Pons (tissue), 1 donor: Measurements from ENCODE around the gene PIP4K2A.
"Not testable (repeated sequence)": the region's sequence is repeated elsewhere in the genome, so short reads cannot be mapped to it uniquely, and the experiment has no call there.

ENCODE experiments used
- DNase-seq: peaks from one replicate; pipeline ENCODE4 v3.0.0-alpha.2; 2016; ENCODE audit warnings: low spot score

The PIP4K2A gene

DNA sequence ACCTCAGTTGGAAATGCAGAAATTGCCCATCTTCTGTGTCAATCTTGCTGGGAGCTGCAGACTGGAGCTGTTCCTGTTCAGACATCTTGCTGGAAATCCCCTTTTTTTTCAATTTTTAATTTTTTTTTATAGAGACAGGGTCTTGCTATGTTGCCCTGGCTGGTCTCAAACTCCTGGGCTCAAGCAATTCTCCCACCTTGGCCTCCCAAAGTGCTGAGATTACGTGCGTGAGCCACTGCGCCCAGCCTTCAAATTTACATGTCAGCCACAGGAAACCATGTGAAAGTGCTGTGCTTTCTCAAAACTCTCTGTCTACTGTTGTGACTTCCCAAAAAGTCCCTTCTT, 200.0 kb downstream of the PIP4K2A start:
- not testable (repeated sequence) for DNase-seq

DNA sequence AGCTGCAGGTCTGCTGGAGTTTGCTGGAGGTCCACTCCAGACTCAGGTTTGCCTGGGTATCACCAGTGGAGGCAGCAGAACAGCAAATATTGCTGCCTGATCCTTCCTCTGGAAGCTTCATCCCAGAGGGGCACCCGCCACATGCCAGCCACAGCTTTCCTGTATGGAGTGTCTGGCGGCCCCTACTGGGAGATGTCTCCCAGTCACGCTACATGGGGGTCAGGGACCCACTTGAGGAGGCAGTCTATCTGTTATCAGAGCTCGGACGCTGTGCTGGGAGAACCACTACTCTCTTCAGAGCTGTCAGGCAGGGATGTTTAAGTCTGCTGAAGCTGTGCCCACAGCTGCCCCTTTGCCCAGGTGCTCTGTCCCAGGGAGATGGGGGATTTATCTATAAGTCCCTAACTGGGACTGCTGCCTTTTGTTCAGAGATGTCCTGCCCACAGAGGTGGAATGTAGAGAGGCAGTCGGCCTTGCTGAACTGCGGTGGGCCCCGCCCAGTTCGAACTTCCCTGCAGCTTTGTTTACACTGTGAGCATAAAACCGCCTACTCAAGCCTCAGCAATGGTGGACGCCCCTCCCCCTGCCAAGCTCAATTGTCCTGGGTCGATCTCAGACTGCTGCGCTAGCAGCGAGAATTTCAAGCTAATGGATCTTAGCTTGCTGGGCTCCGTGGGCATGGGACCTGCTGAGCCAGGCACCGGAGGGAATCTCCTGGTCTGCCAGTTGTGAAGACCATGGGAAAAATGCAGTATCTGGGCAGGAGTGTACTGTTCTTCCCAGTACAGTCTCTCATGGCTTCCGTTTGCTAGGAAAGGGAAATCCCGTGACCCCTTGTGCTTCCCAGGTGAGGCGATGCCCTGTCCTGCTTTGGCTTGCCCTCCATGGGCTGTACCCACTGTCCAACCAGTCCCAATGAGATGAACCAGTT, 200.6 kb downstream of the PIP4K2A start:
- DNase-seq, result not testable (repeated sequence)

DNA sequence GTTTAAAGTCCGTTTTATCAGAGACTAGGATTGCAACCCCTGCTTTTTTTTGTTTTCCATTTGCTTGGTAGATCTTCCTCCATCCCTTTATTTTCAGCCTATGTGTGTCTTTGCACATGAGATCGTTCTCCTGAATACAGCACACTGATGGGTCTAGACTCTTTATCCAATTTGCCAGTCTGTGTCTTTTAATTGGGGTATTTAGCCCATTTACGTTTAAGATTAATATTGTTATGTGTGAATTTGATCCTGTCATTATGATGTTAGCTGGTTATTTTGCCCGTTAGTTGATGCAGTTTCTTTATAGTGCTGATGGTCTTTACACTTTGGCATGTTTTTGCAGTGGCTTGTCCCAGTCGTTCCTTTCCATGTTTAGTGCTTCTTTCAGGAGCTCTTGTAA, 202.4 kb downstream of the PIP4K2A start:
- DNase-seq, result not testable (repeated sequence)

DNA sequence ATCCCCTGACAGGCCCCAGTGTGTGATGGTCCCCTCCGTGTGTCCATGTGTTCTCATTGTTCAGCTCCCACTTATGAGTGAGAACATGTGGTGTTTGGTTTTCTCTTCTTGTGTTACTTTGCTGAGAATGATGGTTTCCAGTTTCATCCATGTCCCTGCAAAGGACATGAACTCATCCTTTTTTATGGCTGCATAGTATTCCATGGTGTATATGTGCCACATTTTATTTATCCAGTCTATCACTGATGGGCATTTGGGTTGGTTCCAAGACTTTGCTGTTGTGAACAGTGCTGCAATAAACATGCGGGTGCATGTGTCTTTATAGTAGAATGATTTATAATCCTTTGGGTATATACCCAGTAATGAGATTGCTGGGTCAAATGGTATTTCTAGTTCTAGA, 206.2 kb downstream of the PIP4K2A start:
- DNase-seq, result not testable (repeated sequence)

DNA sequence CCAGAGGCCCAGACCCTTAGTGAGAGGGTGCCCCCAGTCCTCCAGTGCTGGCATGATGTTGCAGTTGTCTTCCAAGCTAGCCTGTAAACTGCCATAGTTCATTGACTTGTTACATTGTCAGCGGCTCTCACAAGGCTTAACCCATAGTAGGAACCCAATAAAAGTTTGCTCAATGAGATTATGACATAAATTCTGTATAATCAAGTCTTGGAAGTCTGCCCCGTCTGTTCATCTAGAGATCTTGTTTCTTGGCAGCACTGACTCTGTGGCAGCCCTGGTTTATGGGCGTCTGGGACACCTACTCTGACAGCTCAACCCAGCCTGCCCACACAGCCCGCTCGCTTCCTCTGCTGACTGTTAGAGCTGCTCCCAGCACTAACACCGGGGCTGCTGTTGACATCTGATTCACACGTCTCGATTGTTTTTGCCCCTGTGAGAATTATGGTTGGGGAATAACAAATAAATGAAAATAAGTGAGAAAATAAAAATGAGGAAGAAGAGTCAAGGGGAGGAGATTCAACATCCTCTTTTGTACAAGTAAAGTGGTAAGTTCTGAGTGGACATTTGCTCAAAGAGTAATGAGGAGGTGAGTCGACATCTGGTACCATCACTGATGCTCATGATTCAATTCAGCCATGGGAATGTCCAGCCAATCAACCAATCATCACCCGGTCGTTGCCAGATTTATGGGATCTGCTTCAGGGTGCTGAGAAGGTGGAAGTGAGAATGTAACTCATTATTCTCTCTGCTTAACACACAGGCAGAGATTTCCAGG, 208.3 kb downstream of the PIP4K2A start:
- no peak for DNase-seq

DNA sequence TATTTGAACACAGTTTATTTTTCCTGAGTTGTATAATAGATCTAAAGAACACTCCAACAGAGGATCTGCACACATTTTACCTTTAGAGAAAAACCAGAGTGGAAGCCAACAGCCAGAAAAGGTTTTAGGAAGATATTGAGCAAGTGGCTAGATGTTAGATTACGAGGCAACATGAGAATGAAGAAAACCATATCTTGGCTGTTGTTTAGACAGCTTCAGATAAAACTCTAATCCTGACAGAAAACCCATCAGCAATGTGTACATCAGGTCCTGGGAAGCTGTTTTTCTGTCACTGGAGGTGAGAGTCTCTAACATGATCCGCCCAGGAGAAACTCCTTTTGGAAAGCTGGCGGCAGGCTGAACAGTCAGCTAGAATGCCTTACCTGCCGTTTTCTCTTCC, 209.6 kb downstream of the PIP4K2A start:
- DNase-seq, result no peak

DNA sequence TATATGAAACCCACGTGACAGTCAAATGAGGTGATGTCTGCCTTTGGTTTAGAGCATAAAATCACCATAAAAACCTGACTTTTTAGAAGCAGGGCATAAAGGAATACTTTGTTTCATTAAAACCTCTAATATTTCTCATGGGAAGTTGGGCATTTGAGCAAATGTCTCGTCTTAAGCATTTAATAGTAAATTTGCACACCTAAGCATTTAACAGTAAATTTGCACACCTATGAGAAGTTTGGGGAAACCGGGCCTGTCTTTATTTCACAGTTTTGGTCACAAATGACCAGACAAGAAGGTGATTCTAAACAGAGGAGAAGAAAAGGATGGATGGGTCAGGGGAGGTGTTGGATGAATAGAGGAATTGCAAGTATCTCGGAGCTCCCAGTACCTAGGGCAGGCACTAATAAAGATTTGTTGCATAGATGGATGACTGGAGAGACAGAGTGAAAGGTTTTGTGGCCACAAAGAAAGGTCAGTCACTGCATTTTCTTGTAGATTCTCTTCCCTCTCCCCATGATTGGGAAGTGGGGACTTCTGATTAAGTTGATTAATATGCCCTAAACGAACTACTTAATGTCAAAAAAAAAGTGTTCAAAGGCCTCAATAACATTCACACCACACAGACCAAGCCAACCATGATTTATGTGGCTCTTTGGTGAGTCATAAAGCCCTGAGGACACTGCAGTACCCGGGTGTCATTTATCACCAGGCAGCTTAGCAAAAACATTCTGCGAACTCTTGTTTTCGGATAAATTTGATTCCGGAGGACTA, 210.9 kb downstream of the PIP4K2A start:
- DNase-seq, result no peak

DNA sequence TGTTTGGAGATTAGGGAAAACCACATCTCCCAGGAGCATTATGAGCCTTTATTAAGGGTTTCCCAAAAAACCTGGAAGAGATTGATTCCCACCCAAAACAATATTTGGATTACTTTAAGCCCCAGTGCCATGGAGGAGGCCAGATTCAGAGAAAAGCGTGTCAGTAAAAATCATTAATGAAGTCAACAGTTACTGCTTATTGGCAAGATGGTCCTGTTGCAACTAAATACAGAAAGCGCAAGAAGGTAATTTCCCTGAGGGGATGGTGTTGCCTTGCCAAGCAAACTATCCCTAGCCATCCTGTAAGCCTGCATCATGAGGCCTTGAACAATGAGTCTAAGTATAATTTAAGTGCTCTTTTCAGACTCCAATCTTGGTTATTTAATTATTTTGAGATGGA, 212.5 kb downstream of the PIP4K2A start:
- DNase-seq, result no peak

DNA sequence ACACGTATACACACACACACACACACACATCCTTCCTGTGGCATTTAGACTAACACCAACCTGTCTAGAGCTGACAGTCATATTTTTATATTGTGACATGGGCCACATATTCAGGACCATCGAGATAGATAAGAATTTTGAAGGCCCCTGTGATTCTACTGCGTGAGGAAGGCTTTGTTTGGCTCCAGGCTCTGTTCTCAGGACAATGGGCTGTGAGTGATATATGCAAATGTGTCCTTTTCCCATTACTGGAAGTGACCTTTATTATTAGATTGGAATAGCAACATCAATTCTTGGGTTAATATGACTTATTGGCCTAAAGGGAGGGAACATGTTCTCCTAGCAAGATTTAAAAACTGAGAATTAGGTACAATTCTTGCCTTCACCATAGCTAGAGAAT, 213.0 kb downstream of the PIP4K2A start:
- peak; percentile 46 for DNase-seq

DNA sequence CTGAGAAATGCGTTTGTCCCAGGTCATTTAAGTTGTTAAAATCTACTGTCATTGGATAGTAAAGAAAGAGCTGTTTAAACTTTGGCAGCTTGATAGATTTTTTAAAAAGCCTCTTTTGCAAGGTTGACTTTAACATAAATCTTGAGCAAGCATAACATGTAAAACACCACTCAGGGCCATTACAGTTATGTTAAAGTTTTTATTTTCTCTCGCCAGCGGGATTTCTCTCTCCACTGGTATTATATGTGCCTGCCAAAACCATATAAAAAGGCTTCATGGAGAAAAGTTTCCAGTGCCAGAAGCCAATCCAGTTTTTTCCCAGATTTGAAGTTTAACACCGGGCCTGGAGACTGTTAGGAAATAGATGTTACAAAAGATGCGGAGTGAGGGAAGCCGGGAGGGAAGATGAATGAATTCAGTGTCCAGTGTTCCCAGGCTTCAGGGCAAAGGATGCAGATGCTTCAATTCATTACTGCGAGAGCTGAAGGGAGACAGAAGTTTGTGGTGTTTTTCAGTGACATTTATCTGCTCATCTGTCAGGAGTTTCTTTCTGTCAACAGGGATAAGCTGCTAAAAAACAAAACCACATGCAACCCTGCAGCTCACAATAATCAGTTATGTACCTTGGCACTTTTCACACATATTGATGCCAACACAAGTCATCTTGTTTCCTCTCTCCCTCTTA, 213.6 kb downstream of the PIP4K2A start:
- DNase-seq, result peak; percentile 85

DNA sequence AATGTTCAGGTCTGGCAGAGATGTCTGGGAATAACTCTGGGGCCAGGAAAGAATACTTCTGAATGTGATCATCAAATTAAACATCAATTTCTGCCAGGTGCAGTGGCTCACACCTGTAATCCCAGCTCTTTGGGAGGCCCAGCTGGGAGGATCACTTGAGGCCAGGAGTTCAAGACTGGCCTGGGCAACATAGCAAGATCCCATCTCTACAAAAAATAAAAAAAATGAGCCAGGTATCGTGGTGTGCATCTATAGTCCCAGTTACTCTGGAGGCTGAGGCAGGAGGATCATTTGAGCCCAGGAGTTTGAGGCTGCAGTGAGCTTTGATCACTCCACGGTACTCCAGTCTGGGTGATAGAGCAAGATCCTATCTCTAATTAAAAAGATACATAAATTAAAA, 214.4 kb downstream of the PIP4K2A start:
- DNase-seq, result not testable (repeated sequence)

DNA sequence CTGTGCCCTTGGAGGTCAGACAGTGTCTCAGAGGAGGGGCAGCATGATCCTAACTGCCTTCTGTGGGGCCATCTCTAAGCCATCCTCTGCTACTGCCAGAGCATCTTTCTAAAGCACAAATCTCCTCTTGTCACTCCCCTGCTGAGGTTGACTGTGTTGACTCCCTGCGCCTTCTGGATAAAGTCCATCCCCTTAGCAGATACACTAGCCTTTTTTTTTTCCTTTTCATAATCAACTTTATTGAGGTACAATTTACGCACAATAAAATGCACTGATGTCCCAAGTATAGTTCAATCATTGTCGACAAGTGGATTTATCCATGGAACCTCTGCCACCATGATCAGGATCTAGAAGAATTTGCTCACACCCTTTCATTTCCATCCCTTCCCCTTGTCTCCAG, 219.0 kb downstream of the PIP4K2A start:
- DNase-seq, result no peak

DNA sequence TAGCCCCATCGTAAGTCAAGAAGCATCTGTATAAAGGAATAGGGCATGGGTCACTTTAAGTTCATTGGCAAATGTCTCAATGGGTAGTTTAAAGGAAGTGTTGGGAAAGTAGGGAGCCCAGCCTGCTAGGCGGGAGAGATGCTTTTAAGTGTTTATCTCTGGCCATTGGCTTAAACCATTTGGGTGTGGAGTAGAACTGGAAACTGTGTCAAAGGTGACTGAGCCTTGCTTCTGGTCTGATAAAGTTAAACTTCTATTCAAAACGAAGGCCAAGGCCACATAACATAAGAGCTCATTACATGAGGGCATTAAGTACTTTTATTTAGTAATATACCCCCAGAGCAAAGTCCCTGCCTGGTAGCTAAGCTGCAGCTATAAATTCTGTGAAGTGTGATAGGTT, 220.4 kb downstream of the PIP4K2A start:
- no peak for DNase-seq

DNA sequence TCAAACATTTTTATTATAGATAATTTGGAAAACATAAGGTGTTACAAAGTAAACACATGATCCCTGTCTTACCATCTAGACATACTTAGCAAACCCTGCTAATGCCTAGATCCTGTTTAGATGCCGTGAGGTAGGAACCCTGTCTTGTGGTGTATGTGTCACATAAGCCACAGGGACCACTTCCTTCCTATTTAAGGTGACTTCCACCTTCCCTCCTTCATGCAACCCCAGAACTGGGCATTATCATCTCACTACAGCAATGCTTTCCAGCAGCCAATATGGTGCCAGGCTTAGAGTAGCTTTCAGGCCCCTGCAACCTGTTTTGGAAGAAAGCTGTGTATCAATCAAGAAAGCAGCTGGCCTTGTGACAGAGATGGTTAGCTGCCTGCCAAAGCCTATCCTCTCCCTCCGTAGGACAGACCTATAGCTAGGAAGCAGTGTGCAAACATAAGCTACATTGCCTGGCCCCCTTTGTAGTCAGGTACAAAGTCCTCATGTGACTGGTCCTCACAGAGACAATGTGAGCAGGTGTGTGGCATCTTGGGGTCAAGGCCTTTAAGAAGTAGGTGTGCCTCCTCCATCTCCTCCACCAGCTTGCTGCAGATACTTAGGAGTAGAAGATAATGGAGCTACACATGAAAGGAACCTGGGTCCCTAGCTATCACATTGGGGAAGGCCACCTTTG, 222.3 kb downstream of the PIP4K2A start:
- no peak for DNase-seq

DNA sequence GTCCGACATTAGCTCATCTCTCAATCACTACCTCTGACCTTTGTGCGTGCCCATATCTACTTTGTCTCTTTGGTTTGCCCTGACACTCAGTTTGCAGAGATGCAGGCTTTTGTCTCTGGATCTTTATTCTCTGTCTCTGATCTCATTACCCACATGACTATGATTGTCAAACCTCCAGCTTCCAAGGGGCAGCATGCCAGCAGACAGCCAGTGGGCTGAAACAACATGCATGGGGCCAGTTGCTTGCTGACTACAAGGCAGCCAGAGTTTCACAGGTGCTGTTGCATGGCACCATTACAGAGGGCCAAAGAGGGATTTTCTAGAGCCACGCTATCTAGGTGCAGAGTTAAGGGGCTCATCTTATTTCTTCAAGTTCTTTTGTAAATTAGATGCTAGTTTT, 222.9 kb downstream of the PIP4K2A start:
- DNase-seq, result peak; percentile 89

DNA sequence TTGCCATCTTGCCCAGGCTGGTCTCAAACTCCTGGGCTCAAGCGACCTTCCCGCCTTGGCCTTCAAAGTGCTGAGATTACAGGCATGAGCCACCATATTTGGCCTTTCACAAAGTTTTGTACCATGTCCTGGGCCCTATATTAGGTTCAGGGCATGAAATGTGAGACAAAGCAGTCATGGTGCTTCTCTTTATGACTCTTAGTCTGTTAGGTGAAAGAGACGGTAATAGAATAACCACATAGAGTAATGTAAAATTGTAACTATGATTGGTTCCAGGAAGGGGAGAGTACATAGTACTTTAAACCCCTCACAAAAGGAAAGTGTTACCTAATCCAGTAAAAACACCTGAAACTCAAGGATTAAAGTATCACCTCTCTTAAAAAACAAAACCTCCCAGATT, 224.4 kb downstream of the PIP4K2A start:
- no peak for DNase-seq

DNA sequence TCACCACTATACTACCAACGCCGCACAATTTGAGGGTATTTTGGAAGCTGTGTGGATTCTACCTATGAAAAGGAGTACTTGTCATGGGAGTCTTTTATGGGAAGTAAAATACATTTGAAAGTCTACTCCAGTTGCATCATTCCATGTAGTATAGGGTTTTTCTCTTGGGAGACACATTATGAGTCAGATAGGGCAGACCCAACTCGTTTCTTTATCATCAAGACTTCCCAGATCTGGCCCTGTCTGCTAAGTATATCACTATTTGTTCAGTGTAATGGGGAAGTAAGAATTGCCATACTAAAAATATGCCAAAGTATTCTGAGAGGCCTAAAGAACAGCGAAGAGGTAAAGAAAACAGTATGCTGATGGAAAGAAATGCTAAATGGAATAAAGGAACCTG, 224.9 kb downstream of the PIP4K2A start:
- DNase-seq, result no peak

DNA sequence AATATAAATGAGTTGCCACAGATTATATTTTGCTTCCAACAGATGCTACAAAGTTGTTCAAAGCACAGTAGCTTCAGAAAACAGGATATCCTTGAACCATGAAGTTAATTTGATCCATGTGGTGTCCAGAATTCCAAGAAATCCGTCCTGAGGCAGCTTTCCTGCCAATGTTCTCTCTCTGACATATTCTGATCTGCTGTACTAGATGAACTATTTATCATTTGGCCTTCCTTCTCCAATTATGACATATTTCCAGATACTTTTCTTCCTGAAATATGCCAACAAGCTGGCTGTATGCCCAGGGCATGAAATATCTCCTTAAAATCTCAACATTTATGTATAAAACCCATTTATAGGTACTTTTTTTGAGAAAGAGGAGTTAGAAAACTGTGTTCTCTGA, 227.9 kb downstream of the PIP4K2A start:
- DNase-seq, result no peak
